Pancreas (tissue), 10 donors: ENCODE measurements around the gene NELL1. TPM values are rescaled to one million over a fixed set of nuclear protein-coding genes. Genes with fewer than 3 reads are reported as not detected.

Experiments used
- ATAC-seq, 4 donors: fragments of 200-7000 bp; cut with Tn5 transposase; one replicate each; pipeline versions ENCODE4 v1.8.0 to v1.9.1; 2020; ENCODE audit warnings: mild to moderate bottlenecking in 4 of 4, moderate library complexity in 4 of 4
- DNase-seq, 6 donors: peaks; one replicate each; pipeline ENCODE4 v3.0.0-alpha.2; 2020
- FAIRE-seq: peaks from 2 replicates; lab custom pipeline; 2012; peaks lifted over from hg19 to GRCh38; lab: Jason Lieb, UNC
- H3K27ac ChIP-seq, 4 donors: fragments of 200-600 bp; sonication (generic); 1 replicate in 3 of 4; 2 replicates in 1 of 4; pipeline versions ENCODE4 v1.5.0 to v1.8.0; 2020
- H3K27me3 ChIP-seq, 4 donors: fragments of 200-600 bp; one replicate each; pipeline ENCODE4 v1.8.0; 2021
- H3K36me3 ChIP-seq, 3 donors: fragments of 200-600 bp; sonication (generic) in 1 of 3; one replicate each; pipeline versions ENCODE4 v1.5.0 to v1.8.0; 2020 to 2021
- H3K4me1 ChIP-seq, 3 donors: fragments of 200-600 bp; one replicate each; pipeline ENCODE4 v1.8.0; 2021
- H3K4me3 ChIP-seq, 4 donors: fragments of 200-600 bp; sonication (generic) in 2 of 4; one replicate each; pipeline versions ENCODE4 v1.5.0 to v1.8.0; 2020 to 2021
- H3K9me3 ChIP-seq, 4 donors: fragments of 200-600 bp; one replicate each; pipeline ENCODE4 v1.8.0; 2021
- WGBS, 2 donors: extraction: QIAGEN DNeasy Blood & Tissue Kit; methylation state at CpG; one replicate each; pipeline ENCODE4 v1.1.7; 2013; 5-methylcytosine and 5-hydroxymethylcytosine counted together
- intact Hi-C, 3 donors: fragments of 100-400 bp; cut with DNase I; formaldehyde crosslinking; loops; one replicate each; pipeline versions ENCODE4 v1.11.1 to v1.14.2; 2022
- polyA plus RNA-seq, 2 donors: library from polyadenylated mRNA; stranded (reverse); fragments of 200-250 nt; gene quantifications; one replicate each; pipeline ENCODE4 v1.2.3, GENCODE V29; 2013
- total RNA-seq, 6 donors: library from RNA; stranded (reverse); fragmentation: NEBNext Ultra II Directional in 4 of 6; extraction: Animal tissue kit (Norgen Biotek cat#: 25700) in 4 of 6; gene quantifications; one replicate each; pipeline versions ENCODE4 v1.2.1 to v1.2.4, GENCODE V29; 2021 to 2023
- TF ChIP-seq, protein P1 (sequence below), 4 donors: fragments of 200-600 bp; sonication (generic) in 3 of 4; IDR thresholded peaks; one replicate each; pipeline versions ENCODE4 v1.5.0 to v1.8.0; 2021; ENCODE audit warnings: antibody characterized with exemption in 4 of 4
- donor health status: healthy with polysubstance abuse.
- donor health status: DM: no; HTN: no; CAD: no; lungs with moderate emphysema.
- donor health status: DM: no; HTN: no; CAD: no.
- donor health status: control.
- donor health status: control.
- donor health status: Bipolar disorder and iron deficiency.
- donor health status: DM: yes; HTN: yes; CAD: no.
- donor health status: DM: no; HTN: no; CAD: no.
- donor health status: DM: no; HTN: no; CAD: no.
- donor health status: DM: yes; HTN: yes; CAD: no.

The NELL1 gene
- total and polyA plus RNA-seq, 8 donors = not detected

GRCh38 chr11:20933958-20934357 lies 264.6 kb downstream of the NELL1 start:
- TF ChIP-seq, protein P1, sequence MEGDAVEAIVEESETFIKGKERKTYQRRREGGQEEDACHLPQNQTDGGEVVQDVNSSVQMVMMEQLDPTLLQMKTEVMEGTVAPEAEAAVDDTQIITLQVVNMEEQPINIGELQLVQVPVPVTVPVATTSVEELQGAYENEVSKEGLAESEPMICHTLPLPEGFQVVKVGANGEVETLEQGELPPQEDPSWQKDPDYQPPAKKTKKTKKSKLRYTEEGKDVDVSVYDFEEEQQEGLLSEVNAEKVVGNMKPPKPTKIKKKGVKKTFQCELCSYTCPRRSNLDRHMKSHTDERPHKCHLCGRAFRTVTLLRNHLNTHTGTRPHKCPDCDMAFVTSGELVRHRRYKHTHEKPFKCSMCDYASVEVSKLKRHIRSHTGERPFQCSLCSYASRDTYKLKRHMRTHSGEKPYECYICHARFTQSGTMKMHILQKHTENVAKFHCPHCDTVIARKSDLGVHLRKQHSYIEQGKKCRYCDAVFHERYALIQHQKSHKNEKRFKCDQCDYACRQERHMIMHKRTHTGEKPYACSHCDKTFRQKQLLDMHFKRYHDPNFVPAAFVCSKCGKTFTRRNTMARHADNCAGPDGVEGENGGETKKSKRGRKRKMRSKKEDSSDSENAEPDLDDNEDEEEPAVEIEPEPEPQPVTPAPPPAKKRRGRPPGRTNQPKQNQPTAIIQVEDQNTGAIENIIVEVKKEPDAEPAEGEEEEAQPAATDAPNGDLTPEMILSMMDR (IDR thresholded peaks at IDR 0.05) = no peak
- H3K27me3 ChIP-seq = no peaks in the 10 kb centered on the region
- ATAC-seq (no peak), DNase-seq (no peak), FAIRE-seq (no peak)
- H3K9me3 ChIP-seq = no peaks in the 10 kb centered on the region
- H3K27ac ChIP-seq = no peak overlapping the region
- H3K4me3 ChIP-seq = no peak overlapping the region
- WGBS, 2 donors = 48 to 64% methylated on average over 3 of the region's 3 CpGs
- intact Hi-C loops = no loop called here
- no peaks in the 10 kb centered on the region for H3K36me3 ChIP-seq
- no peaks in the 10 kb centered on the region for H3K4me1 ChIP-seq

DNA sequence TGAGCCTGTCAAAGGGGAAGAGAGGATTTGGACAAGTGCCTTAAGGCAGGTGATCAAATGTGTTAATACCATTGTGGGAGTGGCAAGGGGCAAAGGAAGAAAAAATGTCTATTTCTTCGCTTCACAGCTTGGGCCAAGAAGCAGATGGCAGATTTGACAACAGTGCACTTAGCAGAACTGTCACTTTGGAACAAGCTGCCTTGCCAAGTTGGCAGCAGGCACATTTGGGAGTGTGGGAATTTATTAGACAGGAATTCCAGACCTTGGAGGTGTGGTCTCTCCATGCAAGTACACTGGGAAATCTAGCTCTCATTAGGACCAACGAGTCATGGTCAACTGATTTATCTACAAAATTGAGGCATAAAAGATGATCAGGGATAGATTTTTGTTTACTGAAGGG lies 265.1 kb downstream of the NELL1 start:
- no peaks in the 10 kb centered on the region for H3K9me3 ChIP-seq
- ATAC-seq (no peak), FAIRE-seq (no peak), DNase-seq (no peak)
- no peaks in the 10 kb centered on the region for H3K36me3 ChIP-seq
- no peaks in the 10 kb centered on the region for H3K4me1 ChIP-seq
- WGBS, 2 donors = 35 to 36% methylated on average over 2 of the region's 2 CpGs
- intact Hi-C loops = no loop called here
- no peak overlapping the region for H3K4me3 ChIP-seq
- TF ChIP-seq, protein P1 (IDR thresholded peaks at IDR 0.05) = no peak
- H3K27me3 ChIP-seq = no peaks in the 10 kb centered on the region
- no peak overlapping the region for H3K27ac ChIP-seq

- Histone ChIP-seq H3K9me3 (no peaks in the 10 kb centered on the region), H3K4me3 (no peak overlapping the region), H3K4me1 (no peaks in the 10 kb centered on the region), H3K27me3 (no peaks in the 10 kb centered on the region), H3K36me3 (no peaks in the 10 kb centered on the region), H3K27ac (no peak overlapping the region)
- TF ChIP-seq, protein P1 (IDR thresholded peaks at IDR 0.05) = no peak
- intact Hi-C loops = no loop called here
- DNase-seq (no peak), ATAC-seq (no peak), FAIRE-seq (no peak)
- 62 to 73% methylated on average over 7 of the region's 7 CpGs for WGBS, 2 donors
Observed at GRCh38 chr11:20937826-20938225, 268.4 kb downstream of the NELL1 start.

- H3K27ac ChIP-seq = no peak overlapping the region
- no peaks in the 10 kb centered on the region for H3K4me1 ChIP-seq
- H3K36me3 ChIP-seq = no peaks in the 10 kb centered on the region
- intact Hi-C loops = no loop called here
- DNase-seq (no peak), ATAC-seq (no peak), FAIRE-seq (no peak)
- 50 to 55% methylated on average over 2 of the region's 2 CpGs for WGBS, 2 donors
- TF ChIP-seq, protein P1 (IDR thresholded peaks at IDR 0.05) = no peak
- H3K9me3 ChIP-seq = no peaks in the 10 kb centered on the region
- no peak overlapping the region for H3K4me3 ChIP-seq
- H3K27me3 ChIP-seq = no peaks in the 10 kb centered on the region
Observed at GRCh38 chr11:20949585-20949984, 280.2 kb downstream of the NELL1 start.

DNA sequence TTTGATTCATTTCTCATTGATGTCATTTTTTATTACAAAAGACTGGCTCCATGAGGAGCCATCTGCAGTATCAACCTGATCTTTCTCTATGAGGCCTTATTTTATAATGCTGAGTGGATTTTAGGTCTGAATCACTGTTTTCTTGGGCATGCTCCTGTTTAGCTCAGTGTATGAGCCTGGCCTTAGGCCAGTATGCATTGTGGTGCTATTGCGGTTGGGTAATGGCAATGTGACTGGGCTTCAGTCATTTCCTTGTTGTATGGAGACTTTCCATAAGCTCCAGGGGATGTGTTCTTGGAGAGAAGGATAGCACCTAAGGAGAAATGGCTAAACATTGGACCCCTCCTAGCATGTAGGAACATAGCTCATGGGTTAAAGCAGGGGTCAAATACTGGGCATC lies 293.2 kb downstream of the NELL1 start:
- Histone ChIP-seq H3K27ac (no peak overlapping the region), H3K4me3 (no peak overlapping the region), H3K36me3 (no peaks in the 10 kb centered on the region), H3K4me1 (no peaks in the 10 kb centered on the region), H3K9me3 (no peaks in the 10 kb centered on the region), H3K27me3 (no peaks in the 10 kb centered on the region)
- DNase-seq (no peak), FAIRE-seq (no peak), ATAC-seq (no peak)
- TF ChIP-seq, protein P1 (IDR thresholded peaks at IDR 0.05) = no peak
- intact Hi-C loops = no loop called here
- 96 to 100% methylated on average over 1 of the region's 1 CpG for WGBS, 2 donors
